GM19025 (cell line): Measurements from ENCODE around the gene ZDHHC16.
"Not testable (repeated sequence)": the region's sequence is repeated elsewhere in the genome, so short reads cannot be mapped to it uniquely, and the experiment has no call there.

Experiments
- ATAC-seq: cut with Tn5 transposase; IDR thresholded peaks from one replicate; pipeline ENCODE4 v1.9.1; 2021; ENCODE audit warnings: mild to moderate bottlenecking, low read depth, moderate library complexity; ENCODE audit not compliant: unreplicated experiment

The ZDHHC16 gene

GRCh38 chr10:97434055-97434454 is 11.9 kb upstream of the ZDHHC16 start:
- ATAC-seq, result no peak

DNA sequence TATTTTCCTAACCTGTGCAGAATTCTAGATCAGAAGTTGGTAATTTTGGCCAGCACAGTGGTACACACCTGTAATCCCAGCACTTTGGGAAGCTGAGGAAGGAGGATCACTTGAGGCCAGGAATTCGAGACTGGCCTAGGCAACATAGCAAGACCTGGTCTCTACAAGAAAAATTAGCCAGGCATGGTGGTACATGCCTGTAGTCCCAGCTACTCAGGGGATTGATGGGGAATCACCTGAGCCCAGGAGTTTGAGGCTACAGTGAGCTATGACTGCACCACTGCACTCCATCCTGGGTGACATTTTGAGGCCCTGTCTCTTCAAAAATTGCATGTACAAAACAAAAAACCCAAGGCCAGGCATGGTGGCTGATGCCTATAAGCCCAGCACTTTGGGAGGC is 11.4 kb upstream of the ZDHHC16 start:
- no peak for ATAC-seq

GRCh38 chr10:97435211-97435610 is 10.8 kb upstream of the ZDHHC16 start:
- no peak for ATAC-seq

- no peak for ATAC-seq
Measured at GRCh38 chr10:97442277-97442676, 3.7 kb upstream of the ZDHHC16 start.

- ATAC-seq, result no peak
Measured at GRCh38 chr10:97444212-97444611, 1.8 kb upstream of the ZDHHC16 start.

DNA sequence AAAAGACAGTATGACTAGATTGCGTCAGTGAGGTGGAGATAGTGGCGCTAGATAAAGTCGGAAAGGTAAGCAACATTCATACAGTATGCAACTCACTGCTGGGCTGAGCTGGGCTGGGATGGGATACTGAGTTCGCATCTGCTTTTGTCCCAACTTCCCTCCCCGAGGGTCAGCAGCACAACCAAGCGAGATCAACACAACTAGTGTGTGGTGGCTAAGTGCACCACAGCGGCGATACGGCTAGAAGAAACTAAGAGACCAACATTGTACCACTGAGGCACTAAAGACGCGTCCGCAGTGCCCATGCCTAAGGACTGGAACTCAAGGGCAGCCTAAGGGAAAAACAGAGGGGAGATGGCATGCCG is 636 bp upstream of the ZDHHC16 start:
- ATAC-seq, result no peak

DNA sequence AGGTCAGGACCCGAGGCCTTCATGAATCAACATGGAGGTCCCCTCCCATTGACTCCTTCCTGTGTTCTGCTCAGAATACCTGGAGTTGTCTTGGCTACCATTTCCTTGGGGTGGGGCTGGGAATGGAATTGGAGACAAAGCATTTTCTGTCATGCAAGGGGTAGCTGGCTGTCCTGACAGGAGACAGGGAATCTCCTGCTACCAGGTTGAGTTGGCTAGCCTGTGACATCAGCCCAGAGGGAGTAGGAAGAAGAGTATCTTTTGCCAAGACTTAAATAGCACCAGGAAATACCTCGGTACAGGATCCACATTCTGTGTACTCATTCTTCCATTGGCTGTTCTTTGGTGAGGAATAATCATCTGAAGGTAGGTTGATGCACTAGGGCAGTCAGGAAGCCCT is 4.9 kb downstream of the ZDHHC16 start:
- ATAC-seq, result no peak

DNA sequence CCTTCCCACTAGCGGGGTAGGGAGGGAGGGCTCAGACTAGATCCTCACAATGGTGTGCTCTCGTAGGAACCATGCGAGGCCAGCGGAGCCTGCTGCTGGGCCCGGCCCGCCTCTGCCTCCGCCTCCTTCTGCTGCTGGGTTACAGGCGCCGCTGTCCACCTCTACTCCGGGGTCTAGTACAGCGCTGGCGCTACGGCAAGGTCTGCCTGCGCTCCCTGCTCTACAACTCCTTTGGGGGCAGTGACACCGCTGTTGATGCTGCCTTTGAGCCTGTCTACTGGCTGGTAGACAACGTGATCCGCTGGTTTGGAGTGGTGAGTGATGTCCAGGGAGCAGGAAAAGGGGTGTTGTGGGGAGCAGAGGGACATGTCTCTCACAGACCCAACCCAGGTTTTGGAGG is 5.6 kb downstream of the ZDHHC16 start:
- no peak for ATAC-seq

DNA sequence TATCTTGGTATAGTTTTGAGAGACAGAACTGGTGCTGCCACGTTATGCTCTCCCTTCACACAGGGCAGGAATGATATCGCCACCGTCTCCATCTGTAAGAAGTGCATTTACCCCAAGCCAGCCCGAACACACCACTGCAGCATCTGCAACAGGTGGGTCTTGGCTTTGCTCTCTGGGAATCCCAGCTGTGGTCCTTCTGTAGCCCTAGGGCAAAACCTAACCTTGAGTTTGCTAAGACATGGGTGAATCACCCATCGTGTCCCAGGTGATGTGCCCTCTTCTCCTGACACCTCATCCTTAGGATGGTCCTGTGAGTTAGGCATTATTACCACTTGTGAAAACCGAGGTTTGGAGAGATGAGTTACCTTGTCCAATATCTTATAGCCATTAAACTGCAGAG is 6.4 kb downstream of the ZDHHC16 start:
- no peak for ATAC-seq

DNA sequence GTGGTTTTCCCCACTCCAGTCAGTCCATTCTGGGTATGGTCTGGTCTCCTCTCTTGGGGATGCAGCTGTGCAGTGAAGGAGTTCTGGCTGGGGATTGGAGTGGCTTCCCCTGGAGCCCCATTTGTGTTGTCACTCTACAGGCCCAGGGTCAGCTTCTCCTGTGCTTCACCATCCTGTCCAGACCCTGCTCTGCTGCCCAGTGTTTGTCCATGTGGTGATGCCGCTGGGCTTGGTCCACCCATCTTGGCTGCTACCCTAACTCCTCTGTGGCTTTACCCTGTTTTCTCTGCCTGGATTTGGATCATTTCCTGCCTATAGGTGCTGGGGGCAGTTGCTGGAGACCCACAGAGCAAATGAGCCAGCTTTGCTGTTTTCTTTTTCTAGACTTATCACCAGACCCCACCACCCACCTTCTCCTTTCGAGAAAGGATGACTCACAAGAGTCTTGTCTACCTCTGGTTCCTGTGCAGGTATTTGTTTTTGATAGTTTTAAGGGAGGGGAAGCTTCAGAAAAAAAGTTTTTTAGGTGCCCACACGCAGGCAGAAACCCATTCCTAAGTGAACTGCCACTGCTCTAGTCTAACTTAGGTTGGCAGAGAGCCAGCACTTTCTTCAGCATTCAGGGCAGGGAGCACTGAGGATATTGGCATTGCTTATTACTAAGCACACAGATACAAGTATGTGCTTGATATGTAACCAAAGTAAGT is 8.5 kb downstream of the ZDHHC16 start:
- no peak for ATAC-seq

GRCh38 chr10:97456034-97456685 is 10.2 kb downstream of the ZDHHC16 start:
- ATAC-seq, result no peak

DNA sequence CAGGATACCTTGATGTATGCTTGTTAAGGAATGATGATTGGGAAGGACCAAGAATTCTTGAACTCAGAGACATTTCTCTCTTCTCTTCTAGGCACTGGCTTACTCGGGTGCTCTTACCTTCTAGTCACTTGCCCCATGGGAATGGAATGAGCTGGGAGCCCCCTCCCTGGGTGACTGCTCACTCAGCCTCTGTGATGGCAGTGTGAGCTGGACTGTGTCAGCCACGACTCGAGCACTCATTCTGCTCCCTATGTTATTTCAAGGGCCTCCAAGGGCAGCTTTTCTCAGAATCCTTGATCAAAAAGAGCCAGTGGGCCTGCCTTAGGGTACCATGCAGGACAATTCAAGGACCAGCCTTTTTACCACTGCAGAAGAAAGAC is 10.7 kb downstream of the ZDHHC16 start:
- no peak for ATAC-seq

DNA sequence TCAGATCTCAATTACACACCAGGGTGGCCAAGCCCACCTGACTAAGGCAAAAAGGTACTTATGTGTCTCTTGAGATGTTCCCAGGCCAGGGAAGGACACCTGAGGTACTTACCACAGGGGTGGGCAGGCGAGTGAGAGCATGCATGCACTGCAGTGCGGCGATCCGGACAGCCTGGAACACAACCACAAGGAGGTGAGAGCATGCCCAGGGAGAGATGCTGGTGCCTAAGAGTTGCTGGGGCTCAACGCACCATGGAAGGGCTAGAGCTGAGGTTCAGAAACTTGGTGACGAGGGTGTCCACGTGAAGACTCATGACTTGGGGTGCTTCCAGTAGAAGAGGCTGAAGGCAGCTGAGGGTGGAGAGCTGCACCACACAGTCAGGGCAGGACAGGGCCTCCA is 13.1 kb downstream of the ZDHHC16 start:
- ATAC-seq, result no peak

- no peak for ATAC-seq
Measured at GRCh38 chr10:97459933-97460332, 14.0 kb downstream of the ZDHHC16 start.

DNA sequence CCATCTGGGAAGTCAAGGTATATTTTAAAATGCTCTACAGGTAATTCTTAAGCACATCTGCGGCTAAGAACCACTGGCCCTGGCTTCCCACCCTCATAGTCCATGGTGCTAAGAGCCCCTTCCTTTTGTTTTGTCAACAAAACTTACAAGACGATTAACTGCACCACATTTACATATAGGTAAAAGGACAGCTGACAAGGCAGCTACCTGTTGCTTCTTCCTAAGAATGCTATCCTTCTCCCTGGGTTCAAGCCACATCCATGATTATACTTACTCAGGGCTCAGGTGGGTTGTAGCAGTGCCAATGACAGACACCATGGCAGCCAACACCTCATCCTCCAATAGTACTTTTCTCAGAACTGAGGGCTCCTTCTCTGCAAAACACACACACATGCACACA is 16.3 kb downstream of the ZDHHC16 start:
- ATAC-seq, result no peak

DNA sequence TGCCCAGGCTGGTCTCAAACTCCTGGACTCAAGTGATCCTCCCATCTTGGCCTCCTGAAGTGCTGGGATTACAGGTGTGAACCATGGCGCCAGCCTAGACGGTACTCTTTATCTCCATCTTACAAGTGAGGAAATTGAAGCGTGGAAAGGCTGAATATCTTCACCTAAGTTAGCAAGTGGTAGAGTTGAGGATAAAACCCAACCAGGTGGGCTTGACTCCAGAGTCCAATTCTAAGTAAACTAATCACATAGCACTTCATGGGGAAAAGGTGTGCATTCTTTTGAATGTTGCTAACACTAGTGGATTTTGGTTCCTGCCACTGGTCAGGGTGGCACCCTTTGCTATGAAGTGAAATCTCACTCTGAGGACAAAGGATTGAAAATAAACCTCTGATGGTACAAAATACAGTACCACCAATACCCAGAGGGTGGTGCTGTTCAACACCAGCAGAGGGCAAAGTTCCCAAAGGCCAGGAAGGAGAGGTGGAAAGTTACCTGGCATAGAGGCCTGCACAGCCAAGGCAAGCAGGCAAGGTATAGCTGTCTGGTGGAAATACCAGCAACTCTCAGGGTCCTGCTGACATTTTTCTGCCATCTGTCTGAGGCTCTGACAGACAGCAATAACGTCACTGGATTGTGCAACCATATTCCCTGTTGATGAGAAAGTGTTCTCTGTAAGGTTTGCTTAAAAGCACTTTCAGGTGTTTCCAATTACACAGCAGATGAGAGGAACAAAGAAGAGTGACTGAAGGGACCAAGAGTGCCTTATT is 17.6 kb downstream of the ZDHHC16 start:
- no peak for ATAC-seq

DNA sequence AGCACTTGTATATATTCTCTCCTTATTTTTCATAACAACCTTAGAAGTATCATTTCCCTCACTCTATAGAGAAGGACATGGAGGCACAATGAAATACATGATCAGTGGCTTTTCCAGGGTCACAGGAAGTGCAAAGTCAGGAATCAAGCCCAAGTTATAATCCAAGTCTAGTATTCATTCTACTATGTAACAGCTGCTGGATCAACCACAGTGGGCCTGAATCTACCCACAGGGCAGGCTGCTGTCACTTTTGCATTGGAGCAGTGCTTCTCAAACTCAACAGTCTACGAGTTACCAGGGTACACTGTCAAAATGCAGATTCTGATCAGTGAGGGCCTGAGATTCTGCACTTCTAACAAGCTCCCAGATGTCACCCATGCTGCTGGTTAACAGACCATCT is 18.3 kb downstream of the ZDHHC16 start:
- ATAC-seq, result no peak

- no peak for ATAC-seq
Measured at GRCh38 chr10:97465982-97466381, 20.0 kb downstream of the ZDHHC16 start.

DNA sequence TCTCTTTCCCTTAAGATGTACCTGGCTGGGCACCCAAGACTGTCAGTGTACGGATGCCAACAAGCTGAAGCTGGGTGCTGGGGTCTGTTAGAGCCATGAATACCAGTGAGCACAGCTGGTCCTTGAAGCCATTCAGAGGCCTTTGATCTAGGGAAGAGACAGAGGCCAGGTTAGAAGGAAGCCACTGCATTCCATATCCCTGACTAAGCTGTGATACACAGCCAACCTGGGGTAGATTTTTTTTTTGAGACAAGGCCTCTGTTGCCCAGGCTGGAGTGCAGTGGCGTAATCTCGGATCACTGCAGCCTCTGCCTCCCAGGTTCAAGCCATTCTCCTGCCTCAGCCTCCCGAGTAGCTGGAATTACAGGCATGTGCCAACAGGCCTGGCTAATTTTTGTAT is 20.8 kb downstream of the ZDHHC16 start:
- ATAC-seq, result no peak

GRCh38 chr10:97468162-97468561 is 22.2 kb downstream of the ZDHHC16 start:
- no peak for ATAC-seq

- ATAC-seq, result not testable (repeated sequence)
Measured at GRCh38 chr10:97468781-97469180, 22.8 kb downstream of the ZDHHC16 start.

GRCh38 chr10:97474918-97475317 is 28.9 kb downstream of the ZDHHC16 start:
- no peak for ATAC-seq
